Measurements from ENCODE around the gene STPG2. TPM values are rescaled to one million over a fixed set of nuclear protein-coding genes. Genes with fewer than 3 reads are reported as not detected.

Gene STPG2
- total and polyA plus RNA-seq, 2 of the 4 experiments (the other 2 are of a cell fraction): not detected

- H3K18ac ChIP-seq (ENCODE audit: low read depth, low read length): no peak overlapping the region
- 80% methylated on average over 1 of the region's 5 CpGs; no CpG with 5 or more reads in 1 of the 2 experiments for WGBS, 2 experiments (ENCODE audit: extremely low coverage in 2 of 2, insufficient read length in 1 of 2)
- H3K27me3 ChIP-seq (ENCODE audit: control insufficient read depth, insufficient read depth, low read length): no peaks in the 10 kb centered on the region
- H3K4me2 ChIP-seq (ENCODE audit: low read depth, low read length): no peak overlapping the region
- no peaks in the 10 kb centered on the region for H3K4me1 ChIP-seq (ENCODE audit: control insufficient read depth, insufficient read depth, low read length)
- H3K4me3 ChIP-seq (ENCODE audit: insufficient read depth, low read depth, low read length): no peak overlapping the region
- no peak overlapping the region for H2BK120ac ChIP-seq (ENCODE audit: low read depth, low read length)
- in situ Hi-C loops (cut with MboI; ENCODE audit: low sequenced_read_pairs): no loop called here
- H2BK20ac ChIP-seq (ENCODE audit: low read depth, low read length): no peak overlapping the region
- dilution Hi-C loops (cut with HindIII; ENCODE audit: low sequenced_read_pairs, unreplicated experiment): no loop called here
- H3K9me1 ChIP-seq (ENCODE audit: insufficient read depth, low read length): no peaks in the 10 kb centered on the region
- no peak overlapping the region for H4K8ac ChIP-seq (ENCODE audit: low read depth in 2 of 2, low read length in 2 of 2)
- H2BK15ac ChIP-seq (ENCODE audit: low read depth, low read length): no peak overlapping the region
- no peak overlapping the region for H2AK5ac ChIP-seq (ENCODE audit: low read depth, low read length)
- H4K5ac ChIP-seq (ENCODE audit: low read depth, low read length): no peak overlapping the region
- H3K79me1 ChIP-seq (ENCODE audit: low read depth in 1 of 2, low read length in 2 of 2): no peaks in the 10 kb centered on the region
- POLR2A ChIA-PET (ENCODE audit: unreplicated experiment): no interaction called here
- DNase-seq: no peak
- no peak overlapping the region for H4K91ac ChIP-seq (ENCODE audit: insufficient read depth, low read depth, low read length)
- H3K9me3 ChIP-seq (ENCODE audit: control insufficient read depth, insufficient read depth, low read length): no peaks in the 10 kb centered on the region
- no TSS peak for BruUV-seq (replicated peaks)
- no peak overlapping the region for H3K9ac ChIP-seq (ENCODE audit: low read depth, low read length)
- CTCF ChIA-PET: no interaction called here
- no peak overlapping the region for H2AK9ac ChIP-seq (replicated peaks; ENCODE audit: low read depth, low read length, poor library complexity)
- intact Hi-C loops (cut with micrococcal nuclease): no loop called here
- H3K56ac ChIP-seq (ENCODE audit: extremely low read depth, insufficient read depth, low read length): no peak overlapping the region
- TF ChIP-seq RFX5 (IDR thresholded peaks at IDR 0.05; ENCODE audit: low read depth, low read length) (no peak), MXI1 (IDR thresholded peaks at IDR 0.05; ENCODE audit: borderline replicate concordance, low read depth, low read length) (no peak), RAD21 (IDR thresholded peaks at IDR 0.05; ENCODE audit: low read length) (no peak), USF2 (IDR thresholded peaks at IDR 0.05; ENCODE audit: low read depth, low read length) (no peak), MAZ (IDR thresholded peaks at IDR 0.05; ENCODE audit: borderline replicate concordance, low read depth, low read length) (no peak), RCOR1 (IDR thresholded peaks at IDR 0.05; ENCODE audit: insufficient replicate concordance, low read length) (no peak), POLR2A (IDR thresholded peaks at IDR 0.05; ENCODE audit: low read depth, low read length) (no peak), FOS (IDR thresholded peaks at IDR 0.05; ENCODE audit: low read depth, low read length) (no peak), SMC3 (IDR thresholded peaks at IDR 0.05; ENCODE audit: low read depth, low read length) (no peak), CHD1 (IDR thresholded peaks at IDR 0.05; ENCODE audit: low read depth, low read length) (no peak), CTCF (conservative IDR thresholded peaks at IDR 0.05; ENCODE audit: low read depth, low read length) (no peak), NFE2L2 (IDR thresholded peaks at IDR 0.05; ENCODE audit: low read depth, low read length) (no peak), MAFK (IDR thresholded peaks at IDR 0.05; ENCODE audit: low read depth, low read length) (no peak), CEBPB (IDR thresholded peaks at IDR 0.05; ENCODE audit: low read depth, low read length) (no peak), BHLHE40 (IDR thresholded peaks at IDR 0.05; ENCODE audit: low read depth, low read length) (no peak), ELK1 (IDR thresholded peaks at IDR 0.05; ENCODE audit: borderline replicate concordance, low read depth, low read length) (no peak)
- H4K20me1 ChIP-seq (ENCODE audit: insufficient read depth, low read length): no peaks in the 10 kb centered on the region
- no peak overlapping the region for H2AFZ ChIP-seq (replicated peaks; ENCODE audit: low read length, poor library complexity)
- H3K23ac ChIP-seq (ENCODE audit: low read depth, low read length): no peak overlapping the region
- ATAC-seq (ENCODE audit: low read depth): no peak
- no peak overlapping the region for H2BK5ac ChIP-seq (ENCODE audit: low read depth, low read length, poor library complexity, severe bottlenecking)
- no peaks in the 10 kb centered on the region for H3K36me3 ChIP-seq (ENCODE audit: control insufficient read depth, insufficient read depth, low read length)
- no peak overlapping the region for H3K27ac ChIP-seq (ENCODE audit: insufficient read depth, low read length)
- no peak overlapping the region for H3K14ac ChIP-seq (replicated peaks; ENCODE audit: low read depth, low read length)
- no peak overlapping the region for H3K4ac ChIP-seq (ENCODE audit: low read depth, low read length)
Observed at GRCh38 chr4:97984545-97985131, 158.6 kb downstream of the STPG2 start.
